GM19455 (cell line): ENCODE data around the gene IRF3.
"Not testable (repeated sequence)": the region's sequence is repeated elsewhere in the genome, so short reads cannot be mapped to it uniquely, and the experiment has no call there.

ENCODE experiments used
- ATAC-seq: cut with Tn5 transposase; IDR thresholded peaks from one replicate; pipeline ENCODE4 v1.9.1; 2021; ENCODE audit not compliant: unreplicated experiment

Gene IRF3

GRCh38 chr19:49651820-49652550 lies 13.7 kb downstream of the IRF3 start:
- no peak for ATAC-seq

- ATAC-seq: no peak
Measured at GRCh38 chr19:49651029-49651819, 14.4 kb downstream of the IRF3 start.

- no peak for ATAC-seq
Measured at GRCh38 chr19:49646586-49646985, 19.1 kb downstream of the IRF3 start.

GRCh38 chr19:49645995-49646394 lies 19.7 kb downstream of the IRF3 start:
- ATAC-seq: no peak

GRCh38 chr19:49645592-49645991 lies 20.1 kb downstream of the IRF3 start:
- ATAC-seq: no peak

- ATAC-seq: no peak
Measured at GRCh38 chr19:49643466-49643865, 22.2 kb downstream of the IRF3 start.

GRCh38 chr19:49642492-49643035 lies 23.1 kb downstream of the IRF3 start:
- no peak for ATAC-seq

GRCh38 chr19:49641688-49642491 lies 23.8 kb downstream of the IRF3 start, which contains the start of gene SCAF1:
Gene SCAF1 (plus strand): TSS chr19:49642209. CDS start chr19:49645027, 2,818 bp downstream.
- peak; percentile 60 for ATAC-seq

- ATAC-seq: peak; percentile 50
Measured at GRCh38 chr19:49640113-49640898, 25.4 kb downstream of the IRF3 start, which contains the start of gene RRAS. Gene RRAS (minus strand): TSS chr19:49640143. CDS start chr19:49640098, 45 bp downstream.

GRCh38 chr19:49639401-49640112 lies 26.1 kb downstream of the IRF3 start:
- no peak for ATAC-seq

- ATAC-seq: no peak
Measured at GRCh38 chr19:49637821-49638738, 27.6 kb downstream of the IRF3 start.

- ATAC-seq: no peak
Measured at GRCh38 chr19:49636233-49636932, 29.3 kb downstream of the IRF3 start.

- no peak for ATAC-seq
Measured at GRCh38 chr19:49635530-49636232, 30.0 kb downstream of the IRF3 start.

- ATAC-seq: not testable (repeated sequence)
Measured at GRCh38 chr19:49633273-49633672, 32.4 kb downstream of the IRF3 start.

- no peak for ATAC-seq
Measured at GRCh38 chr19:49632576-49632975, 33.1 kb downstream of the IRF3 start.

GRCh38 chr19:49631610-49632192 lies 34.0 kb downstream of the IRF3 start:
- ATAC-seq: no peak

- ATAC-seq: no peak
Measured at GRCh38 chr19:49631014-49631588, 34.6 kb downstream of the IRF3 start.
